Hematopoietic multipotent progenitor cell treated with erythropoietin and hydrocortisone succinate and interleukin-3 and kit ligand, for 17 days (in vitro differentiated cells): ENCODE data around the gene PGD.
A peak's percentile ranks its signal among the peaks of the same experiment; 100 is the strongest.
"Not testable (repeated sequence)": the region's sequence is repeated elsewhere in the genome, so short reads cannot be mapped to it uniquely, and the experiment has no call there.

ENCODE experiments used
- DNase-seq: peaks from one replicate; pipeline ENCODE4 v3.0.0-alpha.2; 2015; ENCODE audit warnings: low spot score

The PGD gene

GRCh38 chr1:10399444-10399941 is 629 bp downstream of the PGD start:
- no peak for DNase-seq

GRCh38 chr1:10400013-10400412 is 1.1 kb downstream of the PGD start:
- no peak for DNase-seq

- no peak for DNase-seq
Measured at GRCh38 chr1:10401281-10401680, 2.4 kb downstream of the PGD start.

- DNase-seq = no peak
Measured at GRCh38 chr1:10402729-10403274, 3.9 kb downstream of the PGD start.

GRCh38 chr1:10407201-10407600 is 8.3 kb downstream of the PGD start:
- no peak for DNase-seq

GRCh38 chr1:10415211-10415930 is 16.5 kb downstream of the PGD start:
- peak; percentile 85 for DNase-seq

GRCh38 chr1:10415967-10416366 is 17.1 kb downstream of the PGD start:
- DNase-seq = not testable (repeated sequence)

- not testable (repeated sequence) for DNase-seq
Measured at GRCh38 chr1:10418741-10419140, 19.9 kb downstream of the PGD start.

GRCh38 chr1:10419351-10419750 is 20.5 kb downstream of the PGD start:
- DNase-seq = no peak

GRCh38 chr1:10421637-10422036 is 22.8 kb downstream of the PGD start:
- DNase-seq = no peak

- DNase-seq = no peak
Measured at GRCh38 chr1:10424034-10424433, 25.2 kb downstream of the PGD start.

GRCh38 chr1:10424651-10425050 is 25.8 kb downstream of the PGD start:
- no peak for DNase-seq

GRCh38 chr1:10425826-10426534 is 27.1 kb downstream of the PGD start:
- DNase-seq = not testable (repeated sequence)

GRCh38 chr1:10426535-10426848 is 27.6 kb downstream of the PGD start:
- not testable (repeated sequence) for DNase-seq

GRCh38 chr1:10428984-10429383 is 30.1 kb downstream of the PGD start:
- no peak for DNase-seq

GRCh38 chr1:10429868-10430215 is 31.0 kb downstream of the PGD start:
- DNase-seq = no peak

GRCh38 chr1:10430216-10431069 is 31.6 kb downstream of the PGD start, which contains the start of gene CENPS:
CENPS (plus strand) TSS chr1:10430433; CDS start chr1:10430518, 85 bp downstream.
- DNase-seq = peak; percentile 82

GRCh38 chr1:10431070-10431730 is 32.3 kb downstream of the PGD start:
- no peak for DNase-seq

- no peak for DNase-seq
Measured at GRCh38 chr1:10432910-10433700, 34.2 kb downstream of the PGD start.

- no peak for DNase-seq
Measured at GRCh38 chr1:10433790-10434189, 34.9 kb downstream of the PGD start.

- DNase-seq = no peak
Measured at GRCh38 chr1:10434590-10434989, 35.7 kb downstream of the PGD start.
